ENCODE results near the gene DNM1L.
"Not testable (repeated sequence)": the region's sequence is repeated elsewhere in the genome, so short reads cannot be mapped to it uniquely, and the experiment has no call there.

The DNM1L gene

DNA sequence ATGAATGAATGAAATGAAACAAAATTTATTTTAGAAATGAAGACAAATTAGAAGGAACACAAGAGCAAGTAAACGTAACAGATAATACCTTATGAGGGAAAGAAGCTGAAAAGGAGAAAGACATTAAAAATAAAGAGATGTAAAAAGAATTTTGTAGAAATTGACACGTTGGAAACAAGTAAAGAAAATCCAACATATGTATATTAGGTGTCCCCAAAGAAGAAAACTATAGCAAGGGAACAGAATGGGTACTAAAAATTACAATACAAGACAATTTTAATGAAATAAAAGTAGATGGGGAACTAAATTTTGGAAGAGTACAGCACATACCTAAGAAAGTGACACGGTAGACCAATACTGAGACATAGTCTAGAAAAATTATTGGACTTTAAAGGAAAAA lies 16.7 kb downstream of the DNM1L start:
- Histone ChIP-seq H3K27me3 (ENCODE audit: insufficient read depth, low read length, poor library complexity, severe bottlenecking) (no peaks in the 10 kb centered on the region), H3K36me3 (ENCODE audit: insufficient read depth, low read length) (no peaks in the 10 kb centered on the region), H4K20me1 (ENCODE audit: insufficient read depth, low read length, poor library complexity, severe bottlenecking) (peaks cover 35% of the 10 kb centered on the region), H3K9ac (ENCODE audit: low read depth, low read length, poor library complexity, severe bottlenecking) (no peak overlapping the region), H3K4me1 (ENCODE audit: insufficient read depth, low read length, poor library complexity, severe bottlenecking) (peaks cover 23% of the 10 kb centered on the region), H3K9me2 (replicated peaks; ENCODE audit: low read depth, low read length) (no peaks in the 10 kb centered on the region), H2AFZ (ENCODE audit: low read length) (no peak overlapping the region), H3F3A (ENCODE audit: low read depth) (no peaks in the 10 kb centered on the region), H3K79me2 (ENCODE audit: insufficient read depth, low read length) (peaks cover 93% of the 10 kb centered on the region), H3K4me3 (ENCODE audit: low read length, poor library complexity, severe bottlenecking) (no peak overlapping the region), H3K9me3 (ENCODE audit: insufficient read depth, low read depth, low read length) (no peaks in the 10 kb centered on the region), H3K4me2 (ENCODE audit: low read depth, low read length, poor library complexity, severe bottlenecking) (no peak overlapping the region)
- TF ChIP-seq EZH2phosphoT487 (IDR thresholded peaks at IDR 0.05; ENCODE audit: borderline replicate concordance) = no peak
- TF ChIP-seq, protein P1, sequence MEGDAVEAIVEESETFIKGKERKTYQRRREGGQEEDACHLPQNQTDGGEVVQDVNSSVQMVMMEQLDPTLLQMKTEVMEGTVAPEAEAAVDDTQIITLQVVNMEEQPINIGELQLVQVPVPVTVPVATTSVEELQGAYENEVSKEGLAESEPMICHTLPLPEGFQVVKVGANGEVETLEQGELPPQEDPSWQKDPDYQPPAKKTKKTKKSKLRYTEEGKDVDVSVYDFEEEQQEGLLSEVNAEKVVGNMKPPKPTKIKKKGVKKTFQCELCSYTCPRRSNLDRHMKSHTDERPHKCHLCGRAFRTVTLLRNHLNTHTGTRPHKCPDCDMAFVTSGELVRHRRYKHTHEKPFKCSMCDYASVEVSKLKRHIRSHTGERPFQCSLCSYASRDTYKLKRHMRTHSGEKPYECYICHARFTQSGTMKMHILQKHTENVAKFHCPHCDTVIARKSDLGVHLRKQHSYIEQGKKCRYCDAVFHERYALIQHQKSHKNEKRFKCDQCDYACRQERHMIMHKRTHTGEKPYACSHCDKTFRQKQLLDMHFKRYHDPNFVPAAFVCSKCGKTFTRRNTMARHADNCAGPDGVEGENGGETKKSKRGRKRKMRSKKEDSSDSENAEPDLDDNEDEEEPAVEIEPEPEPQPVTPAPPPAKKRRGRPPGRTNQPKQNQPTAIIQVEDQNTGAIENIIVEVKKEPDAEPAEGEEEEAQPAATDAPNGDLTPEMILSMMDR (conservative IDR thresholded peaks at IDR 0.05; ENCODE audit: low read length) = no peak

DNA sequence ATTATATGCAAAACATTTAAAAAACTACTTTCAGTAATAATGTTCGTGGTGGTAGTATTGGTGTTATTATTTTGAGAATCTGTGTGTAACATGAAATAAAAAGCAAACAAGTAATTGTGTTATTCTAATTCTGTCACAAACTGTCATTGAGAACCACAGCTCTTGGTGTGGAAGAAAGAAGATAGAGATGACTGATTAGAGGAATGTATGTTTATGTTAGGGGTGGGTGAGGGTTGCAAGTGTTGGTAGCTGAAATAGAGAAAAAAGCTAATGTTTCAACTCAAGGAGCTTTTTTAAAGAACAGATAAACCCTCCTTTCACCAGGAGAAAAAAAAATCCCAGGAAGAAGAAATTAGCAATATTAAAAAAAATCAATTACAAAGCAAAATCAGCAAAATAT lies 18.3 kb downstream of the DNM1L start:
- Histone ChIP-seq H3F3A (ENCODE audit: low read depth) (no peaks in the 10 kb centered on the region), H4K20me1 (ENCODE audit: insufficient read depth, low read length, poor library complexity, severe bottlenecking) (peaks cover 27% of the 10 kb centered on the region), H3K9ac (ENCODE audit: low read depth, low read length, poor library complexity, severe bottlenecking) (no peak overlapping the region), H3K4me1 (ENCODE audit: insufficient read depth, low read length, poor library complexity, severe bottlenecking) (peaks cover 21% of the 10 kb centered on the region), H3K9me2 (replicated peaks; ENCODE audit: low read depth, low read length) (no peaks in the 10 kb centered on the region), H2AFZ (ENCODE audit: low read length) (no peak overlapping the region), H3K27me3 (ENCODE audit: insufficient read depth, low read length, poor library complexity, severe bottlenecking) (no peaks in the 10 kb centered on the region), H3K4me2 (ENCODE audit: low read depth, low read length, poor library complexity, severe bottlenecking) (no peak overlapping the region), H3K9me3 (ENCODE audit: insufficient read depth, low read depth, low read length) (no peaks in the 10 kb centered on the region), H3K36me3 (ENCODE audit: insufficient read depth, low read length) (0 out of 2 replicates have a peak, but pooled peaks cover 4% of the 10 kb centered on the region), H3K79me2 (ENCODE audit: insufficient read depth, low read length) (peaks cover 78% of the 10 kb centered on the region), H3K4me3 (ENCODE audit: low read length, poor library complexity, severe bottlenecking) (no peak overlapping the region)
- no peak for TF ChIP-seq EZH2phosphoT487 (IDR thresholded peaks at IDR 0.05; ENCODE audit: borderline replicate concordance)
- TF ChIP-seq, protein P1 (conservative IDR thresholded peaks at IDR 0.05; ENCODE audit: low read length) = no peak

DNA sequence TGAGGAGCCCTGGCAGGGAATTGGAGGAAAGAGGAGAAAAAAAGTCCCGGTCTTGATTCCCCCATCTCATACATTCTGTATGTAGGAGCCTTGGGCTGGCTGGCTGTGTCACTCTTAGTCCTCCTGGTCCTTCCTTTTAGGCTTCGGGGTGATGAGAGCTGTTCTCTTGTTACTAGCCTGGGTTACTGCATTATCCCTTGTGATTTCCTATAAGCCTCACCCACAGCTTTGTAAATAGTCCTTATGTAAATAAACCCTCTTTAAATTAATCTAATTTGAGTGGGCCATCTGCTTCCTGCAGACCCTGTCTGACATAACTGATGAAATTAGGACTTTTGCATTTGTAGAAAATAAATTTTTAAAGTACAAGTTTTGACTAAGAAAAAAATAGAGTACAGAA lies 19.2 kb downstream of the DNM1L start:
- no peak overlapping the region for H3K4me3 ChIP-seq (ENCODE audit: low read length, poor library complexity, severe bottlenecking)
- no peaks in the 10 kb centered on the region for H3F3A ChIP-seq (ENCODE audit: low read depth)
- no peak overlapping the region for H3K4me2 ChIP-seq (ENCODE audit: low read depth, low read length, poor library complexity, severe bottlenecking)
- no peak overlapping the region for H3K9ac ChIP-seq (ENCODE audit: low read depth, low read length, poor library complexity, severe bottlenecking)
- no peaks in the 10 kb centered on the region for H3K9me3 ChIP-seq (ENCODE audit: insufficient read depth, low read depth, low read length)
- peaks cover 21% of the 10 kb centered on the region for H3K4me1 ChIP-seq (ENCODE audit: insufficient read depth, low read length, poor library complexity, severe bottlenecking)
- no peak overlapping the region for H2AFZ ChIP-seq (ENCODE audit: low read length)
- TF ChIP-seq, protein P1 (conservative IDR thresholded peaks at IDR 0.05; ENCODE audit: low read length) = no peak
- no peak for TF ChIP-seq EZH2phosphoT487 (IDR thresholded peaks at IDR 0.05; ENCODE audit: borderline replicate concordance)
- peaks cover 69% of the 10 kb centered on the region for H3K79me2 ChIP-seq (ENCODE audit: insufficient read depth, low read length)
- no peaks in the 10 kb centered on the region for H3K27me3 ChIP-seq (ENCODE audit: insufficient read depth, low read length, poor library complexity, severe bottlenecking)
- H4K20me1 ChIP-seq (ENCODE audit: insufficient read depth, low read length, poor library complexity, severe bottlenecking) = peaks cover 19% of the 10 kb centered on the region
- H3K9me2 ChIP-seq (replicated peaks; ENCODE audit: low read depth, low read length) = no peaks in the 10 kb centered on the region
- 0 out of 2 replicates have a peak, but pooled peaks cover 8% of the 10 kb centered on the region for H3K36me3 ChIP-seq (ENCODE audit: insufficient read depth, low read length)

DNA sequence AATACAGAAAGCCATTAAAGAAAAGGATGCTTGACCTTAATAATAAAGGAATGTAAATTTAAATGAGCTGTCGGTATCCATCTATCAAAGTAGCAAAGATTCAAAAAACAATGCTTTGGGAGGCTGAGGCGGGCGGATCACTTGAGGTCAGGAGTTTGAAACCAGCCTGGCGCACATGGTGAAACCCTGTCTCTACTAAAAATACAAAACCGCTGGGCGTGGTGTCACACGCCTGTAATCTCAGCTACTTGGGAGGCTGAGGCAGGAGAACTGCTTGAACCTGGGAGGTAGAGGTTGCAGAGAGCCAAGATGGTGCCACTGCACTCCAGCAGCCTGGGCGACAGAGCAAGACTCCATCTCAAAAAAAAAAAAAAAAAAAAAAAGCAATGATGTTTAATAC lies 20.3 kb downstream of the DNM1L start:
- Histone ChIP-seq H3K4me1 (ENCODE audit: insufficient read depth, low read length, poor library complexity, severe bottlenecking) (peaks cover 18% of the 10 kb centered on the region), H3K79me2 (ENCODE audit: insufficient read depth, low read length) (peaks cover 63% of the 10 kb centered on the region)
- not testable (repeated sequence) for H3K27me3 ChIP-seq (ENCODE audit: insufficient read depth, low read length, poor library complexity, severe bottlenecking); H3K9me3 ChIP-seq (ENCODE audit: insufficient read depth, low read depth, low read length); H3K9me2 ChIP-seq (replicated peaks; ENCODE audit: low read depth, low read length); H3F3A ChIP-seq (ENCODE audit: low read depth); H3K4me3 ChIP-seq (ENCODE audit: low read length, poor library complexity, severe bottlenecking); H4K20me1 ChIP-seq (ENCODE audit: insufficient read depth, low read length, poor library complexity, severe bottlenecking); H3K9ac ChIP-seq (ENCODE audit: low read depth, low read length, poor library complexity, severe bottlenecking); H2AFZ ChIP-seq (ENCODE audit: low read length); H3K36me3 ChIP-seq (ENCODE audit: insufficient read depth, low read length); H3K4me2 ChIP-seq (ENCODE audit: low read depth, low read length, poor library complexity, severe bottlenecking)
